ENCODE measurements around the gene C19orf67. TPM values are rescaled to one million over a fixed set of nuclear protein-coding genes. Genes with fewer than 3 reads are reported as not detected.
A peak's percentile ranks its signal among the peaks of the same experiment; 100 is the strongest.

Gene C19orf67
- total and polyA plus RNA-seq, 2 donors (not counting 1 experiment from before 2014, with no cell fraction given), result 1.2 TPM; not detected in 1

GRCh38 chr19:14072535-14073260 is 12.9 kb downstream of the C19orf67 start, which contains the start of gene MISP3:
TSS of gene MISP3 (plus strand) at chr19:14072786. CDS start at chr19:14073310, 524 bp downstream.
- ChIA-PET POLR2A (interaction anchor here (0.5 to 1.4 kb wide), 4 partner anchors 24 to 191 kb away, joined by 5 to 9 read pairs (median 7); no protein-coding TSS in a partner anchor), CTCF (interaction anchor here (0.7 to 6.8 kb wide), 23 partner anchors 8 to 276 kb away, joined by 3 to 92 read pairs (median 7); partner anchors contain the start of genes ASF1B, BRME1, CC2D1A and IL27RA)
- Histone ChIP-seq H3K36me3 (replicated peaks in 1 of 2; ENCODE audit: control extremely low read depth in 1 of 2, control insufficient read depth in 1 of 2, extremely low read depth in 1 of 2, insufficient read depth in 2 of 2, low read length in 1 of 2) (no peaks in the 10 kb centered on the region), H3K4me2 (replicated peaks; ENCODE audit: low read depth, low read length, poor library complexity, severe bottlenecking) (peak within 1 kb of the TSS; percentile 99), H2AFZ (ENCODE audit: insufficient read depth, low read depth, low read length, poor library complexity, severe bottlenecking) (peak within 1 kb of the TSS; percentile 91), H3K27me3 (replicated peaks in 1 of 4; ENCODE audit: control extremely low read depth in 1 of 4, control insufficient read depth in 3 of 4, insufficient read depth in 4 of 4, low read length in 3 of 4) (peaks cover 0 to 18% (median 5%) of the 10 kb centered on the region in 4 experiments), H3K9me3 (ENCODE audit: control extremely low read depth in 1 of 3, control insufficient read depth in 2 of 3, insufficient read depth in 1 of 3, low read length in 2 of 3) (peaks cover 0 to 3% (median 0%) of the 10 kb centered on the region in 3 donors), H3K4me1 (ENCODE audit: control insufficient read depth in 2 of 2, insufficient read depth in 2 of 2, low read length in 2 of 2) (peaks cover 31 to 35% of the 10 kb centered on the region in 2 donors), H3K79me2 (ENCODE audit: control insufficient read depth, insufficient read depth, low read length) (no peaks in the 10 kb centered on the region), H3K4me3 (ENCODE audit: control extremely low read depth in 1 of 5, extremely low read depth in 1 of 5, insufficient read depth in 1 of 5, low read depth in 2 of 5, low read length in 4 of 5) (peak within 1 kb of the TSS; percentile 47 to 79 (median 59)), H3K27ac (ENCODE audit: low read length in 2 of 2) (no peak within 1 kb of the TSS), H3K9ac (ENCODE audit: low read length) (peak within 1 kb of the TSS; percentile 72), H4K20me1 (ENCODE audit: control insufficient read depth, insufficient read depth, low read length, poor library complexity, severe bottlenecking) (no peaks in the 10 kb centered on the region)
- DNase-seq (no peak), ATAC-seq (ENCODE audit: low read depth) (peak; percentile 29)
- H3K4me3 Mint-ChIP-seq, result peak within 1 kb of the TSS; percentile 87
- intact Hi-C loops (cut with micrococcal nuclease), result loop anchor here (1.0 to 5.0 kb wide), 5 partner anchors 9 to 120 kb away; partner anchors contain the start of genes ASF1B and DCAF15
- 1% methylated on average over 51 of the region's 51 CpGs for WGBS (ENCODE audit: insufficient coverage)
- no peak for TF ChIP-seq EZH2 (IDR thresholded peaks at IDR 0.05; ENCODE audit: borderline replicate concordance, insufficient read depth, low read depth, low read length, poor library complexity, severe bottlenecking)
- TF ChIP-seq CTCF (IDR thresholded peaks at IDR 0.05), result no peak
- H3K9me3 Mint-ChIP-seq (ENCODE audit: insufficient read depth), result no peaks in the 10 kb centered on the region
- H3K4me1 Mint-ChIP-seq, result peaks cover 26% of the 10 kb centered on the region
- H3K27ac Mint-ChIP-seq, result peak within 1 kb of the TSS; percentile 41
- peaks cover 5% of the 10 kb centered on the region for H3K27me3 Mint-ChIP-seq

Data from B cell (primary cell).